ENCODE results near the gene GCG.

- TF ChIP-seq CTCF (IDR thresholded peaks at IDR 0.05) (no peak), POLR2AphosphoS5 (IDR thresholded peaks at IDR 0.05) (no peak), POLR2A (IDR thresholded peaks at IDR 0.05) (no peak)
Measured at GRCh38 chr2:162164802-162165201, 12.8 kb upstream of the GCG start.
